ES-I3 (cell line): ENCODE results near the gene CD48.

ENCODE experiments used
- H3K36me3 ChIP-seq: 2 replicates; pipeline ENCODE4 v1.6.1; 2013; ENCODE audit warnings: mild to moderate bottlenecking, low read length, control low read depth, moderate library complexity; ENCODE audit not compliant: insufficient read depth
- H3K4me1 ChIP-seq: 2 replicates; pipeline ENCODE4 v1.6.1; 2013; ENCODE audit warnings: mild to moderate bottlenecking, control low read depth, low read length; ENCODE audit not compliant: insufficient read depth
- H3K9ac ChIP-seq: 2 replicates; pipeline ENCODE4 v1.6.1; 2013; ENCODE audit warnings: low read depth, mild to moderate bottlenecking, low read length, moderate library complexity
- H3K9me3 ChIP-seq: 2 replicates; pipeline ENCODE4 v1.6.1; 2013; ENCODE audit warnings: mild to moderate bottlenecking, low read length, moderate library complexity; ENCODE audit not compliant: control insufficient read depth, insufficient read depth

Gene CD48

GRCh38 chr1:160637821-160638539 lies 73.6 kb downstream of the CD48 start:
- Histone ChIP-seq H3K36me3 (no peaks in the 10 kb centered on the region), H3K4me1 (peaks cover 14% of the 10 kb centered on the region; the same call in 1 of the 2 replicates), H3K9me3 (no peaks in the 10 kb centered on the region), H3K9ac (no peak overlapping the region)

- Histone ChIP-seq H3K4me1 (peaks cover 14% of the 10 kb centered on the region; the same call in 1 of the 2 replicates), H3K9ac (no peak overlapping the region), H3K9me3 (no peaks in the 10 kb centered on the region), H3K36me3 (no peaks in the 10 kb centered on the region)
Observed at GRCh38 chr1:160637065-160637464, 74.6 kb downstream of the CD48 start.

DNA sequence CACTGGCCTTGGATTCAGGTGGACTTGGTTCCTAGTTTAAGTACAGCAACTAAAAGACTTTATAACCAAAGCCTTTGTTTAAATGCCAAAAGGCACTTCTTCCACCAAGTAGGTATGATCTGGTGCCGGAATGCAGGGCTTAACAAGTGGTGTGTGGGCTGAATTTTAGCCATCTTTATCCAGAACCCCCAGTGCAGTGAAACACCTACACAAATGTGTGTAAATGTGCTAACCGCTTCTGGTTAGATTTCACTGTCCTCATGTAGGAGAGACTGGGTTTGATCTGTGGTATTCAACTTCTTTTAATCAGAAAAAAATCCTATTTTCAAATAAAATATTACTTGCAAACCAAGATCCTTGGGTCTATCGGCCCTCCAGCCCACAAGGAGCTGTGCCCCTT lies 75.1 kb downstream of the CD48 start:
- no peak overlapping the region for H3K9ac ChIP-seq
- no peaks in the 10 kb centered on the region for H3K9me3 ChIP-seq
- H3K4me1 ChIP-seq = peaks cover 14% of the 10 kb centered on the region; the same call in 1 of the 2 replicates
- H3K36me3 ChIP-seq = no peaks in the 10 kb centered on the region

DNA sequence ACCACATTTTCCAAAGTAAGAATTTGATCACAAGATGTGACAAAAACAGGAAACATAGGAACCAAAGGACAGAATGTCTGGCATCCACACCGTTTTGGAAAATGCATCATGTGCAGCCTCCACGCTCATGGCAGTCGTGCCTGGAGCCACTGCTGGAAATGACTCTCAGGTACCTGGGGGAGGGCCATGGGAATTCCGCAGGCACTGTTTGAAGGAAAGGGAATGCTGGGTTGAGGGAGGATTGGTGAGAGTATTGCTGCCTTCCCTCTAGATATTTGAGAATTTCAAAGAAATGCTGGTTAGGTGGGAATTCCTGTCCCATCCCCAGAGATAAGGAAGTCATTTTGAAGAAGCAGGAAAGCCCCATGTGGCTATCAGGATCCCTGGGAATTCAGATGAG lies 75.5 kb downstream of the CD48 start:
- no peak overlapping the region for H3K9ac ChIP-seq
- H3K9me3 ChIP-seq = no peaks in the 10 kb centered on the region
- peaks cover 14% of the 10 kb centered on the region; the same call in 1 of the 2 replicates for H3K4me1 ChIP-seq
- H3K36me3 ChIP-seq = no peaks in the 10 kb centered on the region

- Histone ChIP-seq H3K9me3 (no peaks in the 10 kb centered on the region), H3K4me1 (peaks cover 14% of the 10 kb centered on the region; the same call in 1 of the 2 replicates), H3K9ac (no peak overlapping the region), H3K36me3 (no peaks in the 10 kb centered on the region)
Observed at GRCh38 chr1:160634543-160635491, 76.8 kb downstream of the CD48 start.

GRCh38 chr1:160633330-160633903 lies 78.2 kb downstream of the CD48 start:
- Histone ChIP-seq H3K4me1 (peaks cover 14% of the 10 kb centered on the region), H3K9me3 (no peaks in the 10 kb centered on the region), H3K36me3 (no peaks in the 10 kb centered on the region), H3K9ac (no peak overlapping the region)

DNA sequence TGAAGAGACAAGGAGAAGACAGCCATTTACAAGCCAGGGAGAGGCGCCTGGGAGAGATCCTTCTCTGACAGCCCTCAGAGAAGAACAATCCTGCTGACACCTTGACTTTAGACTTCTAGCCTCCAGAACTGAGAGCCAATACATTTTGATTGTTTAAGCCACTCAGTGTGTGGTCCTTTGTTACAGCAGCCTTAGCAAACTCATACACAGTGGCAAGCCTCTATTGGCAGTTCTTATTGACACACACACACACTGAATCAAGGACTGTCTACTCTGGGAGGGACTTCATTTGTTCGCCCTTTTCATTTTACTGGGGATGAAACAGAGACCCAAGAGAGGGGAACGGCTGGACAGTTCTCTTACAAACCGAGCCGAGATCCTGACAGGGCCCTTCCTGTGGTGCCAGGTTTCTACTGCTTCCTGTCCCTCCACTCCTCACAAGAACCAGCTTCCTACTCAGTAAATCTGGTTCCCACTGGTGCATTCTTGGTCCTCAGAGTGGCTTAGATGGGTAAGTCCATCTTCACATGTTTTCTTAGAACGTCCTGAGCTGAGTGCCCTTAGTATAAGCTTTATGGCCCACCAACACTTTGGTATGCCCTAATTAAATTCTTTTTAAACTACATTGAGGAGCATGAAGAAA lies 79.5 kb downstream of the CD48 start:
- Histone ChIP-seq H3K9me3 (no peaks in the 10 kb centered on the region), H3K4me1 (peaks cover 4% of the 10 kb centered on the region; the same call in 1 of the 2 replicates), H3K36me3 (no peaks in the 10 kb centered on the region), H3K9ac (no peak overlapping the region)

GRCh38 chr1:160630523-160631451 lies 80.8 kb downstream of the CD48 start:
- no peaks in the 10 kb centered on the region for H3K36me3 ChIP-seq
- H3K9ac ChIP-seq = no peak overlapping the region
- H3K9me3 ChIP-seq = no peaks in the 10 kb centered on the region
- no peaks in the 10 kb centered on the region; the same call in 1 of the 2 replicates for H3K4me1 ChIP-seq

- no peaks in the 10 kb centered on the region for H3K9me3 ChIP-seq
- no peak overlapping the region for H3K9ac ChIP-seq
- no peaks in the 10 kb centered on the region for H3K36me3 ChIP-seq
- H3K4me1 ChIP-seq = no peaks in the 10 kb centered on the region; the same call in 1 of the 2 replicates
Observed at GRCh38 chr1:160629286-160630210, 82.1 kb downstream of the CD48 start.

- no peaks in the 10 kb centered on the region for H3K36me3 ChIP-seq
- H3K4me1 ChIP-seq = no peaks in the 10 kb centered on the region; the same call in 1 of the 2 replicates
- no peak overlapping the region for H3K9ac ChIP-seq
- H3K9me3 ChIP-seq = no peaks in the 10 kb centered on the region
Observed at GRCh38 chr1:160628799-160629263, 82.8 kb downstream of the CD48 start.
